ENCODE measurements around the gene BNIP5.
A peak's percentile ranks its signal among the peaks of the same experiment; 100 is the strongest.
"Not testable (repeated sequence)": the region's sequence is repeated elsewhere in the genome, so short reads cannot be mapped to it uniquely, and the experiment has no call there.

The BNIP5 gene

GRCh38 chr6:36373368-36374019 lies 36.8 kb upstream of the BNIP5 start:
- H3K27ac Mint-ChIP-seq = no peak overlapping the region
- no peak overlapping the region for H3K4me3 Mint-ChIP-seq
- H3K27me3 Mint-ChIP-seq (ENCODE audit: low read depth) = peaks cover 3% of the 10 kb centered on the region
- H3K4me1 Mint-ChIP-seq (ENCODE audit: low read depth) = peaks cover 2% of the 10 kb centered on the region
- H3K36me3 Mint-ChIP-seq (ENCODE audit: low read depth) = peaks cover 2% of the 10 kb centered on the region
- H3K9me3 Mint-ChIP-seq = no peaks in the 10 kb centered on the region

GRCh38 chr6:36372088-36372487 lies 35.4 kb upstream of the BNIP5 start:
- Mint-ChIP-seq H3K36me3 (ENCODE audit: low read depth) (peaks cover 4% of the 10 kb centered on the region), H3K27ac (no peak overlapping the region), H3K9me3 (no peaks in the 10 kb centered on the region), H3K27me3 (ENCODE audit: low read depth) (peaks cover 3% of the 10 kb centered on the region), H3K4me3 (no peak overlapping the region), H3K4me1 (ENCODE audit: low read depth) (no peaks in the 10 kb centered on the region)

GRCh38 chr6:36371211-36371610 lies 34.5 kb upstream of the BNIP5 start:
- H3K4me3 Mint-ChIP-seq = no peak overlapping the region
- no peak overlapping the region for H3K27ac Mint-ChIP-seq
- H3K36me3 Mint-ChIP-seq (ENCODE audit: low read depth) = peaks cover 4% of the 10 kb centered on the region
- peaks cover 3% of the 10 kb centered on the region for H3K27me3 Mint-ChIP-seq (ENCODE audit: low read depth)
- no peaks in the 10 kb centered on the region for H3K9me3 Mint-ChIP-seq
- no peaks in the 10 kb centered on the region for H3K4me1 Mint-ChIP-seq (ENCODE audit: low read depth)

GRCh38 chr6:36370638-36371037 lies 34.0 kb upstream of the BNIP5 start:
- no peaks in the 10 kb centered on the region for H3K4me1 Mint-ChIP-seq (ENCODE audit: low read depth)
- H3K9me3 Mint-ChIP-seq = no peaks in the 10 kb centered on the region

GRCh38 chr6:36368921-36369865 lies 32.5 kb upstream of the BNIP5 start:
- peaks cover 8% of the 10 kb centered on the region for H3K4me1 Mint-ChIP-seq (ENCODE audit: low read depth)
- H3K27ac Mint-ChIP-seq = no peak overlapping the region
- no peaks in the 10 kb centered on the region for H3K9me3 Mint-ChIP-seq
- H3K4me3 Mint-ChIP-seq = no peak overlapping the region
- H3K36me3 Mint-ChIP-seq (ENCODE audit: low read depth) = peaks cover 4% of the 10 kb centered on the region
- no peaks in the 10 kb centered on the region for H3K27me3 Mint-ChIP-seq (ENCODE audit: low read depth)

More at GRCh38 chr6:36370638-36371037, 34.0 kb upstream of the BNIP5 start:
- Mint-ChIP-seq H3K27me3 (ENCODE audit: low read depth) (peaks cover 3% of the 10 kb centered on the region), H3K36me3 (ENCODE audit: low read depth) (peaks cover 4% of the 10 kb centered on the region), H3K27ac (no peak overlapping the region), H3K4me3 (no peak overlapping the region)

GRCh38 chr6:36368421-36368820 lies 31.7 kb upstream of the BNIP5 start:
- Mint-ChIP-seq H3K27ac (no peak overlapping the region), H3K4me1 (ENCODE audit: low read depth) (peaks cover 8% of the 10 kb centered on the region), H3K36me3 (ENCODE audit: low read depth) (peaks cover 4% of the 10 kb centered on the region), H3K27me3 (ENCODE audit: low read depth) (no peaks in the 10 kb centered on the region), H3K9me3 (no peaks in the 10 kb centered on the region), H3K4me3 (no peak overlapping the region)

GRCh38 chr6:36367743-36368142 lies 31.1 kb upstream of the BNIP5 start:
- H3K9me3 Mint-ChIP-seq = no peaks in the 10 kb centered on the region
- H3K36me3 Mint-ChIP-seq (ENCODE audit: low read depth) = peaks cover 6% of the 10 kb centered on the region
- no peaks in the 10 kb centered on the region for H3K27me3 Mint-ChIP-seq (ENCODE audit: low read depth)
- H3K4me3 Mint-ChIP-seq = no peak overlapping the region
- peaks cover 10% of the 10 kb centered on the region for H3K4me1 Mint-ChIP-seq (ENCODE audit: low read depth)
- H3K27ac Mint-ChIP-seq = no peak overlapping the region

- H3K27ac Mint-ChIP-seq = peak overlapping the region; percentile 75
- H3K4me3 Mint-ChIP-seq = no peak overlapping the region
- H3K4me1 Mint-ChIP-seq (ENCODE audit: low read depth) = peaks cover 13% of the 10 kb centered on the region
- H3K9me3 Mint-ChIP-seq = no peaks in the 10 kb centered on the region
- H3K36me3 Mint-ChIP-seq (ENCODE audit: low read depth) = peaks cover 8% of the 10 kb centered on the region
- no peaks in the 10 kb centered on the region for H3K27me3 Mint-ChIP-seq (ENCODE audit: low read depth)
These were observed 28.2 kb upstream of the BNIP5 start for GRCh38 chr6:36364669-36365479.

- H3K4me1 Mint-ChIP-seq (ENCODE audit: low read depth) = peaks cover 13% of the 10 kb centered on the region
- not testable (repeated sequence) for H3K27ac Mint-ChIP-seq; H3K27me3 Mint-ChIP-seq (ENCODE audit: low read depth); H3K4me3 Mint-ChIP-seq; H3K36me3 Mint-ChIP-seq (ENCODE audit: low read depth); H3K9me3 Mint-ChIP-seq
These were observed 27.5 kb upstream of the BNIP5 start for GRCh38 chr6:36364061-36364635.

GRCh38 chr6:36363371-36363752 lies 26.7 kb upstream of the BNIP5 start:
- not testable (repeated sequence) for H3K4me3 Mint-ChIP-seq; H3K36me3 Mint-ChIP-seq (ENCODE audit: low read depth); H3K9me3 Mint-ChIP-seq; H3K27ac Mint-ChIP-seq; H3K27me3 Mint-ChIP-seq (ENCODE audit: low read depth)
- peaks cover 19% of the 10 kb centered on the region for H3K4me1 Mint-ChIP-seq (ENCODE audit: low read depth)

- H3K27me3 Mint-ChIP-seq (ENCODE audit: low read depth) = peaks cover 9% of the 10 kb centered on the region
- no peak overlapping the region for H3K4me3 Mint-ChIP-seq
- peaks cover 25% of the 10 kb centered on the region for H3K4me1 Mint-ChIP-seq (ENCODE audit: low read depth)
- no peak overlapping the region for H3K27ac Mint-ChIP-seq
- H3K9me3 Mint-ChIP-seq = no peaks in the 10 kb centered on the region
- H3K36me3 Mint-ChIP-seq (ENCODE audit: low read depth) = peaks cover 6% of the 10 kb centered on the region
These were observed 26.1 kb upstream of the BNIP5 start for GRCh38 chr6:36362551-36363370.

- Mint-ChIP-seq H3K36me3 (ENCODE audit: low read depth) (peaks cover 4% of the 10 kb centered on the region), H3K4me1 (ENCODE audit: low read depth) (peaks cover 31% of the 10 kb centered on the region), H3K4me3 (no peak overlapping the region), H3K9me3 (no peaks in the 10 kb centered on the region), H3K27ac (no peak overlapping the region), H3K27me3 (ENCODE audit: low read depth) (peaks cover 20% of the 10 kb centered on the region)
These were observed 24.4 kb upstream of the BNIP5 start for GRCh38 chr6:36361071-36361470.

GRCh38 chr6:36360241-36361054 lies 23.8 kb upstream of the BNIP5 start:
- H3K27me3 Mint-ChIP-seq (ENCODE audit: low read depth) = peaks cover 25% of the 10 kb centered on the region
- no peak overlapping the region for H3K27ac Mint-ChIP-seq
- peaks cover 4% of the 10 kb centered on the region for H3K36me3 Mint-ChIP-seq (ENCODE audit: low read depth)
- no peaks in the 10 kb centered on the region for H3K9me3 Mint-ChIP-seq
- H3K4me1 Mint-ChIP-seq (ENCODE audit: low read depth) = peaks cover 33% of the 10 kb centered on the region
- H3K4me3 Mint-ChIP-seq = no peak overlapping the region

Measured in T-helper 1 cell treated with Interleukin-12 subunit alpha and Interleukin-12 subunit beta and Interleukin-4 antibody, amounts not matched to agents 30 μg/mL and 1 μg/mL, for 36 hours (primary cell).